GM19467 (cell line): ENCODE results near the gene DEFB128.
"Not testable (repeated sequence)": the region's sequence is repeated elsewhere in the genome, so short reads cannot be mapped to it uniquely, and the experiment has no call there.

ENCODE experiments used
- ATAC-seq: cut with Tn5 transposase; IDR thresholded peaks from one replicate; pipeline ENCODE4 v1.9.1; 2021; ENCODE audit warnings: mild to moderate bottlenecking, moderate library complexity; ENCODE audit not compliant: unreplicated experiment

Gene DEFB128

DNA sequence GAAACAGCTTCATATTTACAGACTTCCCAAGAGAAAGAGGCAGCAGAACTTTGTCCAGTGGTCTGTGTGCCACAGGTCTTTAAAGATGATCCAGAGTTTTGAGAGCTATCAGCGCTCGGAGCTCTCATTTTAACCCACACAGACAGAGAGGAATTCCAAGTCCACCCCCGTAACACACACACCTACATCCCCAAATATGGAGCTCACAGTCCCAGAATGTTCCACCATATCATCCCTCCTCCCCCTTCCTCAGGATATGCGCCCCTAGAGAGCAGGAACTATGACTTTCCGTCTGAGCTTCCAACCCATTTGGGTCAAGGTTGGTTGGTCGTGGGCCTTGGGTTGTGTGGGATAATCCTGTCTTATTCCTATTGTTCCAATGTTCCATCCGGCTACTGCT, at the start of gene DEFB128:
Gene DEFB128 (minus strand): TSS at position 101 of the 400 bp plus-strand sequence. CDS start 88 bp downstream, at position 13.
- ATAC-seq: no peak

DNA sequence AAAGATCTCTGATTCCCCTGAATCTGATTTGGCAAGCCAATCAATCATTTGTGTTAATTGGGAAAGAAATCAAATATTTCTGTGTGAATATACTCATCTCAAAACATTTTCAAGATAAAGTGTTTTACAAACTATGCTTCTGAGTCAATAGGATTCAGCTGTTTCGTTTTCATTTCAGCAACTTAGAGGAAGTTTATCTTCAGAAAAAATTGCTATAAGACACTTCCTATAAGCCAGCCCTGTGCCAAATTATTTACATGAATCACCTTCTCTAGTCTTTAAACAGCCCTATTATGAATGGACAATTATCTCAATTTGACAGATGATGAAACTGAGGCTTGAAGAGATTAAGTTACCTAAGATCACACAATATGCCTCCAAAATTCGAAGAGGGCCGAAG, 48.4 kb upstream of the DEFB128 start:
- no peak for ATAC-seq

DNA sequence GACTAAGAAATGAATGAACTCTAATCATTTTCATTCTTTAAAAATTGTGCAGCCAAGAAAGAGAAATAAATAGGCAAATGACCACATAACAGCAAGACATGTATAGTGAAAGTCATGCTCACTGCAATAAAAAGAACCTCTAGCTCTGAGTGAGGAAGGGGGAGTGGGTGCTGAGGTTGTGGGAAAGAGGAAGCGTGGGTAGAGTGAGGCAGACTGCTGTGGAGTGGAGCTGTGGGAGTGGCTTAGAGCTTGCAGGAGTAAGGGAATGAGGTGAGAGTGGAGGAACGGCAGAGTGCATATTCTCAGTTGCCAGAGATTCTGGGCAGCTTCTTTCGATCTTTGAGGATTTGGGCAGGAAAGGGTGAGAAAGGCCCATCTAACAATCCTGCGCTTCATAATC, 48.0 kb upstream of the DEFB128 start:
- no peak for ATAC-seq

DNA sequence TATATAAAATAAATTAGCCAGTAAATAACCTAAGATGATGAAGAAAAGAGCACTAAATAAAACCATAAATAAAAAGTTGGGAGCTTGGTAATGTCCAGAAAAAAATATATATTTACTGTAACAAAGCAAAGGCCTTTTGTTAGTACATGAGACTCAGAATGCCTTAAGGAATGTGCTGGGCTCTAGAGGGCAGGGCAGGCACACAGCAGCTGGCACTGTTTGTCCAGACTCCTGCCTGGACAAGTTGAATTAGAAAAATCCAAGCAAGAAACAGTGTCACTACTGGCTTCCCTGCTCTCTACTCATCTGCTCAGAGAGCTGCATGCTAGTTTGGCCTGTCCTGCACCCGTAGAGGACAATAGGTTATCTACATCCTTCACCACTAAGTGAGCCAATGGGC, 46.4 kb upstream of the DEFB128 start:
- no peak for ATAC-seq

DNA sequence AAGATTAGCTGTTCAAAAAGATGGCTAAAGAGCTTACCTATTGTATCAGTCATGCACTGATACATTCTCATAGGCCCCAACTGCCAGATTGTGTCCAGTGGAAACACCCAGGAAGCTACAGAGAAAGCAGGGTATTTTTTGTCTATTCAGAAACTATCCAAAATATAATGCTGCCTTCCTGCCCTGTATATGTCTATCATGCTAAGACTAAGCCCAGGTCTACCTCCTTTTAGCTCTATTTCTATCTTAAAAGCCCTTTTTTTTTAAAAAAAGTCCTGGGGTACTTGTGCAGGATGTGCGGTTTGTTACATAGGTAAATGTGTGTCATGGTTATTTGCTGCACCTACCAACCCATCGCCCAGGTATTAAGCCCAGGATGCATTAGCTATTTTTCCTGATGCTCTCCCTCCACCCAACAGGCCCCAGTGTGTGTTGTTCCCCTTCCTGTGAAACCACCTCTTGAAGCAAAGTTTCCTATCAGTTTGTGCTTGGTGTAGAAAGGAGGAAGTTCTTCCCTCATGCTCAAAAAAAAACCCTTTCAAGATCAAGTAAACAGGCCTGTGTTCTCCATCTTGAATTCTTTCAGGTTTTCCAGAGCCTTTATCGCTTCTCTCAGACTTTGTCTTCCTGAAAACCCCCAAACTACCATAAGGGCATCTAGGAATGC, 38.1 kb upstream of the DEFB128 start:
- no peak for ATAC-seq

DNA sequence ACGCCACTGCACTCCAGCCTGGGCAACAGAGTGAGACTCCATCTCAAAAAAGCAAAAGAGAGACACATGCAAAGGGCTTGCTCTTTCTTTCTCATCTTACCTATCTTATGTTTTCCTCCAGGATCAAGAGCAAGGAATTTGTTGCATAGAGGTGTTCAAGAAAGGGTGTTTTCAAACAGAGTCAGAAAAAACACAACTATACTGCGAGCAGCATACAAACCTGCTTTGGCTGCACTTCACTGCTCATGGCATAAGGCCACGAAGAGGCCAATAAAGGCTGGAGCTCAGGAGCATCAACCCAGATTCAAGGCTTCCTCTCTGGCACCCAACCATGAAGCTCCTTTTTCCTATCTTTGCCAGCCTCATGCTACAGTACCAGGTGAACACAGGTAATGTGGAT, 37.4 kb upstream of the DEFB128 start, which contains the start of gene DEFB129:
Gene DEFB129 (plus strand): TSS at position 301 of the 400 bp plus-strand sequence. CDS start 31 bp downstream, at position 332.
- no peak for ATAC-seq

DNA sequence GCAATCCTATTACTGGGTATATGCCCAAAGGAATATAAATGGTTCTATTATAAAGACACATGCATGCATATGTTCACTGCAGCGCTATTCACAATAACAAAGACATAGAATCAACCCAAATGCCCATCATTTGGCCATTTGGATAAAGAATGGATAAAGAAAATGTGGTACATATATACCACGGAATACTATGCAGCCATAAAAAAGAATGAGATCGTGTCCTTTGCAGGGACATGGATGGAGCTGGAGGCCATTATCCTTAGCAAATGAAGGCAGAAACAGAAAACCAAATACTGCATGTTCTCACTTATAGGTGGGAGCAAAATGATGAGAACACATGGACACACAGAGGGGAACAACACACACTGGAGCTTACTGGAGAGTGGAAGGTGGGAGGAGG, 36.4 kb upstream of the DEFB128 start:
- ATAC-seq: not testable (repeated sequence)

DNA sequence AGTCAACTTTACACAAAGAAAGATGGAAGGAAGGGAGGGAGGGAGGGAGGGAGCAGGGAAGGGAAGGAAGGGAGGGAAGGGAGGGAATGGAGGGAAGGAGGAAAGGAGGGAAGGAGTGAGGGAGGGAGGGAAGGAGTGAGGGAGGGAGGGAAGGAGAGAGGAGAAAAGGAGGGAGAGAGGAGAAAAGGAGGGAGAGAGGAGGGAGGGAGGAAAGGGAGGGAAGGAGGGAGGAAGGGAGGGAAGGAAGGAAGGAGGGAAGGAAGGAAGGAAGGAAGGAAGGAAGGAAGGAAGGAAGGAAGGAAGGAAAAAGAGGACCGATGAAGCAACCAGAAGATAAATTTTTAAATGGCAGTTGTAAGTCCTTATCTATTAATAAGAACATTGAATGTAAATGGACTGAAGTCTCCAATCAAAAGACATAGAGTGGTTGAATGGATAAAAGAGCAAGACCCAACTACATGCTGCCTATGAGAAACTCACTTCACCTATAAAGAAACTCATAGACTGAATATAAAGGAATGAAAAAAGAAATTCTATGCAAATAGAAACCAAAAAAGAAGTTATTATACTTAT, 31.8 kb upstream of the DEFB128 start:
- ATAC-seq: no peak

DNA sequence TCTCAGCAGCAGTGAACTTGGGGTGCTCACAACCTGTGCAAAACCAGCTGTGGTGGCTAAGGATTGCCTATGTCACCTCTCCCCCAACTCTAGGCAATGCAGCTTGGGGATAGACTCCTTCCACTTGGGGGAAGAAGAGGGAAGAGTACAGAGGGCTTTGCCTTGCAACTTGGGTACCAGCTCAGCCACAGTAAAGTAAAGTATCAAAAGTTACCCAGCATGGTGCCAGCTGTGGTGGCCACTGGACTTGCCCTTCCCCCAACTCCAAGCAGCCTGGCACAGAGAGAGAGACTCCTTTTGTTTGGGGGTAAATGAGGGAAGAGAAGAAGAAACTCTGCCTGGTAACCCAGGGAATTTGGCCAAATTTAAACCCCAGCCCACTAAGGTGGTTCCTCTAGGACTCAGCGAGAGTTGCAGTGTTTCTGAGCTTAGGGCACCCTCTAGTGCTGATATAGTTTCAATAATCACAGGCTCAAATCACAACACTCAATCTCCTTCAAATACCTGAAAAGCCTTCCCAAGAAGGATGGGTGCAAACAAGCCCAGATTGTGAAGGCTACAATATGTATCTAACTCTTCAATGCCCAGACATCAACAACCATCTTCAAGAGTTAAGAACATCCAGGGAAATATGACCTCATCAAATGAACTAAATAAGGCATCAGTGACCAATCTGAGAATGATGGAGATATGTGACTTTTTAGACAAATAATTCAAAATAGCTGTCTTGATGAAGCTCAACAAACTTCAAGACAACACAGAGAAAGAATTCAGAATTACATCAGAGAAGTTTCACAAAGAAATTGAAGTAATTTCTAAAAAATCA, 30.0 kb upstream of the DEFB128 start:
- ATAC-seq: no peak

DNA sequence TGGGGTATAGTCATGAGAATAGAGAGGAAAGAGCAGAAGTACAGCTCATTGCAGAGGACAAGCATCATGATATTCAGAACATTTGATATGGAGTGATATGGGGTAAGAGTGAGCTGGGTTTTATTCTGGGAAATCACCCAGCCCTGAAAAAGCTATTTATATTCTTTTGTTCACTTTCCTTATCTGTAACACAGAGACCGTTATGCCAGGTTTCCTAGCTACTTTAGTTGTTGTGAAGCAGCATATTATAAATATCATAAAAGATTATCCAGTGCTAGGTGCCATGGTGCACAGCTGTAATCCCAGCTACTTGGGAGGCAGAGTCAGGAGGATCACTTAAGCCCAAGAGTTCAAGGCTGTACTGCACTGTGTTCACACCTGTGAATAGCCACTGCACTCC, 27.8 kb upstream of the DEFB128 start:
- ATAC-seq: no peak

DNA sequence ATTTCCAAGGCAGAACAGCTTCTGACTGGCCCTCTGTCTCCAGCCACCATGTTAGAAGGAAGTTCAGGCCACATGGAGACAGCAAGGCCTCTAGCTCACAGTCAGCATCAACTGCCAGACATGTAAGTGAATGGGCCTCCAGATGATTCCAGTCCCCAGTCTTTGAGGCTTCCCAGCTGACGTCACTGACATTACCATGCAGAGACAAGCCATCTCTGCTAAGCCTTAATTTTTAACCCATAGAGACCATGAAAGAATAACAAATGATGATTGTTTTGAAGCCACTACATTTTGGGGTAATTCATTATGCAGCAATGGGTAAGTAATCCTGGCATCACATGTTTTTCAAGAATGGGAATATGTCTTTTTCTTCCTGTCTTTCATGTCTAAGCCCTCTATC, 26.3 kb upstream of the DEFB128 start:
- no peak for ATAC-seq

DNA sequence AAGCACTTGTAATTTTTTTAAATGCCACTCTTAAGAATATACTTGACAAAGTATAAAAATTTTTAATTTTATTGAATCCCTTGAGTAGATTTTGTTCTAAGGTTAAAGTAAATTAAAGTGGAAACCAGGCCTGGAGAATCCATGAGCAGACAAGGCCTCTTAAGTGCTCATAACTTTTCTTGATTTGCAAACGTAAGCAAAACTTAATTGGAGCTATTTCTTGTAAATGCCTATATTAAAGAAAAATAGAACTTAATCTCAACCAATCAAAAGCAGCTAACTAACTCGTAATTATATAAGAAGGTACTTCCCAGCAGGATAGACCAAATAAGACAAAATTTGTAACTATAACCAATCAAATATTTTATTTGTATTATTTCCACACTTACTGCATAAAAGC, 24.9 kb upstream of the DEFB128 start:
- no peak for ATAC-seq

DNA sequence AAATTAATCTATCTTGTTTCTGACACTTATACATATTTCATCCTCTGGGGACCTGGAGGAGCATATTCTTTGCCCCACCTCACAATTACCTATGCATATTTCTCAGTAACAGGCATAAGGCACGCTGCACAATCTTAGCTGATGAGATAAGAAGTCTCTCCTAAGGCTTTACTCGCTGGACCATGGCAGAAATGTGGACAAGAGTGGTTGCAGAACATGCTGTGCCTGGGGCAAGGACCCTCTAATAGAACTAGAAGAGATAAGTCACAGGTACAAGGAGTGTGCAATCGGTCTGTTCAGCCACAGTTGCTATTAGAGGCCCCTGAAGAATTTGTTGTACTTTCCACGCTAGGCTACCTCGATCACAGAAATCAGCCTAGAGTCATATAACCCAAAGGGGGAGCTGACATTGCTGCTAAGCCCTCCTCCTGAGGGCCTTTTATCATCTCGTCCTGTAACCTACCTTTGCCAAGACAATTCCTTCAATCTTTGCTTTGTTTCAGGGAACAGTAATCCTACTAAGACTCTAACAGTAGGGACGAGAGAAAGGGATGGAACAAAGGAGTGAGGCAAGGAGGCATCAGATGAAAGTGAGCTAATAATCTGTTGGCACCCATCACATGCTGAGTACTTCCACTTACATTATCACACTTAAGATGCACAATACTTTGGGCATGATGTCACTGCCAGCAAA, 21.4 kb upstream of the DEFB128 start:
- ATAC-seq: no peak

DNA sequence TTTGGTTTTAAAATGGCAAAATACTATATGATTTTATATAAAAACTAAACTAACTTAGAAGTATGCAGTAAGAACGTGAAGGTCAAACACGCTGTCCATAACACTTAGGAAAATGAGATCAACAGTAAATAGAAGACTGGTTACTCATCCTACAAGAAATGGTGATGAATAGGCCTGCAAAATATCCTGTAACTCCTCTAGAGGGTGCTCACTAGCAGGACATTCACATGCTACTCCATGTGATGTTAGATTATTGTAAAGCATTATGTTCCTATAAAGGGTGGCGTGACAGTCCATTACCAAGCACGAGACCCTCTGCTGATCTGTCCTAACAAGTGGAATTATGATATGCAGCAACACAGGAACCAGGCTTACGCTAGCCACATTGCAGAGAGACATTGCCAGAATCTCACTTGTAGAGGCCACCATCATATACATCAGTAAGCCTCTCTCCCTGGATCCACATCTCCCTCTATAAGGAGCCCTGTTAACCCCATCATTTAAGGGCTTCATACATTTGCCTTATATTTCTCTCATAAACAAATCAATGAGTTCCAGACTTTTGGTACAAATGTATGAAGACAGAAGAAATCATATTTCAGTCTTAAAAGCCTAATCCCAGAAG, 19.5 kb upstream of the DEFB128 start:
- no peak for ATAC-seq

DNA sequence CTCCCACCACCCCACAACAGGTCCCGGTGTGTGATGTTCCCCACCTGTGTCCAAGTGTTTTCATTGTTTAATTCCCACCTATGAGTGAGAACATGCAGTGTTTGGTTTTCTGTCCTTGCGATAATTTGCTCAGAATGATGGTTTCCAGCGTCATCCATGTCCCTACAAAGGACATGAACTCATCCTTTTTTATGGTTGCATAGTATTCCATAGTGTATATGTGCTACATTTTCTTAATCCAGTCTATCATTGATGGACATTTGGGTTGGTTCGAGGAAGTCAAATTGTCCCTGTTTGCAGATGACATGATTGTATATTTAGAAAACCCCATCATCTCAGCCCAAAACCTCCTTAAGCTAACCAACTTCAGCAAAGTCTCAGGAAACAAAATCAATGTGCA, 14.1 kb upstream of the DEFB128 start:
- ATAC-seq: not testable (repeated sequence)

DNA sequence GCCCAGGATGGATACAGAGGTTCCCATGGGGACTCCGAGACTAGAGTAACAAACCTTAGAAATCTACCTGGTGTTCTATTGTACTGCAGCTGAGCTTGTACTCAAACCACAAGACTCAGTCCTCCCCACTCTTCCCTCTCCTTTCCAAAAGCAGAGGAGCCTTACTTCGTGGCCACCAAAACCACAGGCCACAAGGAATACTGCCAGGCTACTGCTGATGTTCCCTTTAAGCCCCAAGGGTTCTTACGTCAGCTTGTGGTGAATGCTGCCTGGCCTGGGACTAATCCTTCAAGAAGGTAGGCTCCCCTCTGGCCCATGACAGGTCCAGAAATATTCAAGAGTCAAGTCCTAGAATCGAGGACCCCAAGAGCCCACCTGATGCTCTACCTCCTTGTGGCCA, 10.5 kb upstream of the DEFB128 start:
- ATAC-seq: no peak

DNA sequence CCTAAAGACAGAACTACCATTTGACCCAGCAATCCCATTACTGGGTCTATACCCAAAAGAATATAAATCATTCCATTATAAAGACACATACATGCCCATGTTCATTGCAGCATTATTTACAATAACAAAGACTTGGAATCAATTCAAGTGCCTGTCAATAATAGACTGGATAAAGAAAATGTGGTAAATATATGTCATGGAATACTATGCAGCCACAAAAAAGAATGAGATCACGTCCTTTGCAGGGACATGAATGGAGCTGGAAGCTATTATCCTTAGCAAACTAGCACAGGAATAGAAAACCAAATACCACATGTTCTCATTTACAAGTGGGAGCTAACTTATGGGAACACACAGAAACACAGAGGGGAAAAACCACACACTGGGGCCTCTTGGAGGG, 8.7 kb upstream of the DEFB128 start:
- no peak for ATAC-seq

DNA sequence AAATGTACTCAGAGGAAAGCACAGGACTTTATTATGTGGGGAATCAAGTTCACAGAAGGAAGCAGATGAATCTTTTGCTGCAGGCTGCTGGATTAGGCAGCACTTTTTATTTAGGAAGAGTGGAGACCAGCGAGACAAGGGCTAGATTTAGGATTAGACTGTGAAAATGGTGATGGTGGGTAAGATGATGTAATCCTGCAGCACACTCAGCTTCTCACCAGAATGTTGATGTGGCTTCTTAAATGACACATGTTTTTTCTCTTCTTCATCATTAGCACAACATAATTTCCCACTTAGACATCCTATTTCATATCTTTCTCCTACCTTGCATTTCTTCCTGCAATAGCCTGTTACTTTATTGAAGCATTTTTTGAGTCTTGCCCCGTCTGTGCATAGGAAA, 1.8 kb downstream of the DEFB128 start:
- no peak for ATAC-seq

DNA sequence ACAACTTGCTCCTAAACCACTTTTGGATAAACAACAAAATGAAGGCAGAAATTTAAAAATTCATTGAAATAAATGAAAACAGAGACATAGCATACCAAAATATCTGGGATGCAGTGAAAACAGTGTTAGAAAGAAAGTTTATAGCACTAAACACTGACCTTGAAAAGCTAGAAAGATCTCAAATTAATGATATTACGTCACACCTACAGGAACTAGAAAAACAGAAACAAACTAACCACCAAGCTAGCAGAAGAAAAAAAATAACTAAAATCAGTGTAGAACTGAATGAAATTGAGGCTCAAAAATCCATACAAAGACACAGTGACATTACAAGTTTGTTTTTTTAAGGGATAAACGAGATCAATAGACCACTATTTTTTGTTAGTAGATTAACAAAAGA, 5.2 kb downstream of the DEFB128 start:
- ATAC-seq: no peak

DNA sequence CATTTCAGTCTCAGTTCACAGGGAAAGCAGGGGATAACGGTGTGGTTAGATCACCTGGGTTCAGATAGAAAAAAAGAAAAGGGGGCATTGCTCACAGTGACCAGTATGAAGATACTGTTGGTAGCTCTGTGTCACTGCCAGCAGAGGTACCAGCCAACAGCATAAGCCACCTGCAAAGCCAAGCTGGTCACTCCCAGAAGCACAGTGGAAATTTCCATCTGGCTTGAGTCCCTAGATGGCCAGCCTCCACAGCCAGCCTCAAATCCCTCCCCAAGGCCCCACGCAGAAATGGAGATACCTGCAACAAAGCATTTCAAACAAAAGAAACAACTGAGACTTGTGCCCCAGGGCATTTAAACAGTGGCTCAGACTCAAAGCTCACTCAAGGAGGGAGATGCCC, 20.6 kb downstream of the DEFB128 start:
- no peak for ATAC-seq

DNA sequence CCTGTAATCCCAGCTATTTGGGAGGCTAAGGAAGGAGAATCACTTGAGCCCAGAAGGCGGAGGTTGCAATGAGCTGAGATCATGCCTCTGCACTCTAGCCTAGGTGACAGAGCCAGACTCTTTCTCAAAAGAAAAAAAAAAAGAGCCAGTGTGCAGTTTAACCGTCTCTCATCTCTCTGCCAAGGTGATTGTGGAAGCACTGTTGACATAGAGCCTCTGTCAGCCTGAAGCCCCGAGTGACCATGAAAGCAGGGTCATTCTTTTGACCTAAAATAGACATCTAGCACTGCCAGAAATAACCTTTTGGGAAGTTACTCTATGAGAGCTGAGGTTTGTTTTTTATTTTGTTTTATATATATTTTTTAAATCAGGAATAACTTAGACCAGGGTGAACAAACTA, 24.9 kb downstream of the DEFB128 start:
- no peak for ATAC-seq
